Measurements from ENCODE around the gene PKD1.
"Not testable (repeated sequence)": the region's sequence is repeated elsewhere in the genome, so short reads cannot be mapped to it uniquely, and the experiment has no call there.

PKD1 gene

DNA sequence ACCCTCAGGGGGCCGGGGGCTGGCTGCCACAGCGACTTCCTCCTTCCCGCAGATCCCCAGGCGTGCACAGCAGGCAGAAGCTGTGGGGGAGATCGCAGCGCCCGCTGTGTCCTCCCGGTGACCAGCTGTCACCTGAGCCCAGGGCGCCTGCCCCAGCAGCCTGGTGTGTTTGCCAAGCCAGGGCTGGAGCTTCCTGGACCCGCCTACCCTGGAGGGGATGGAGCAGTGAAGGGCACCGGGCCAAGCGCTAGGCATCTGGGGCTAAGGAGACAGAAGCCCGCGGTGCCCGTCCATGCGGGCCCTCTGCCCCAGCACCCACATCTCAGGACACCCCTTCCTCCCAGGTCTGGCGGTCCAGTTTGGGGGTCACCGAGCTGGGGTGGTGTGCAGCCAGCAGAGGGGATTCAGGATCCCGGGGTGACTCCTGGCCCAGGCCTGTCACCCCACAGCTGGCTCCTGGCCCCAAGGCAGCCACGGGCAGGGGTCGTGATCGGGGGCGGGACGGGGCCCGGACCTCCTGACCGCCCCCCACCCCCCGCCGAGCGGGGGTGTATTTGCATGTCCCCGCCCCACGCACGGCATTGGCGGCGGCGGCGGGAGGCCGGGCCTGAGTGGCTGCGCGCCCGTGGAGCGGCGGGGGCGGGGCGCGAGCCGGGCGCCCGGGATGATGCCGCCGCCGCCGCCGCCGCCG is 12.4 kb upstream of the PKD1 start, which contains the start of gene RAB26:
RAB26 (plus strand) TSS at position 645 of the 691 bp plus-strand sequence. CDS start 159 bp downstream, outside the sequence.
- Mint-ChIP-seq H3K36me3 (ENCODE audit: low read depth) (peaks cover 11% of the 10 kb centered on the region), H3K4me3 (peak within 1 kb of the TSS; percentile 74), H3K27me3 (ENCODE audit: low read depth, poor library complexity) (peaks cover 6% of the 10 kb centered on the region), H3K4me1 (peaks cover 50% of the 10 kb centered on the region), H3K9me3 (no peaks in the 10 kb centered on the region), H3K27ac (no peak within 1 kb of the TSS)
- TF ChIP-seq, protein P1, sequence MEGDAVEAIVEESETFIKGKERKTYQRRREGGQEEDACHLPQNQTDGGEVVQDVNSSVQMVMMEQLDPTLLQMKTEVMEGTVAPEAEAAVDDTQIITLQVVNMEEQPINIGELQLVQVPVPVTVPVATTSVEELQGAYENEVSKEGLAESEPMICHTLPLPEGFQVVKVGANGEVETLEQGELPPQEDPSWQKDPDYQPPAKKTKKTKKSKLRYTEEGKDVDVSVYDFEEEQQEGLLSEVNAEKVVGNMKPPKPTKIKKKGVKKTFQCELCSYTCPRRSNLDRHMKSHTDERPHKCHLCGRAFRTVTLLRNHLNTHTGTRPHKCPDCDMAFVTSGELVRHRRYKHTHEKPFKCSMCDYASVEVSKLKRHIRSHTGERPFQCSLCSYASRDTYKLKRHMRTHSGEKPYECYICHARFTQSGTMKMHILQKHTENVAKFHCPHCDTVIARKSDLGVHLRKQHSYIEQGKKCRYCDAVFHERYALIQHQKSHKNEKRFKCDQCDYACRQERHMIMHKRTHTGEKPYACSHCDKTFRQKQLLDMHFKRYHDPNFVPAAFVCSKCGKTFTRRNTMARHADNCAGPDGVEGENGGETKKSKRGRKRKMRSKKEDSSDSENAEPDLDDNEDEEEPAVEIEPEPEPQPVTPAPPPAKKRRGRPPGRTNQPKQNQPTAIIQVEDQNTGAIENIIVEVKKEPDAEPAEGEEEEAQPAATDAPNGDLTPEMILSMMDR (IDR thresholded peaks at IDR 0.05), result no peak
- peak; percentile 85 for DNase-seq

DNA sequence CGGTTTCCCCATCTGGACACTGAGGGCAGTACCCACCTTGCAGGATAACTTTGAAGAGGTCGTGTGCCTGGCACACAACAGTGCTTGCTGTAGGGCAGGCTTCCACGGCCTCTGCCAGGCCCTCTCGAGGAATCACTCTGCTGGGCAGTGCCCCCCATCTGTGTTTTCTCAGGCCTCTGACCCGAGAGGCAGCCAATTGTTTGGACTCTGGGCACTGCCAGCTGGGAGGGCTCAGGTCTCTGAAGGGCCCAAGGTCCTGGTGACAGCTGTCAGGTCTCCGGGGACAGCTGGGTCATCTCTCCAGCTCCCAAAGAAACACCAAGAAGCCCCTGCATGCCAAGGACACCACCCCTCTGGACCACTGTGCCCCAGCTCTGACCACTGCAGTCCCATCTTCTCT is 11.7 kb upstream of the PKD1 start:
- Mint-ChIP-seq H3K27ac (no peak overlapping the region), H3K9me3 (no peaks in the 10 kb centered on the region), H3K4me3 (no peak overlapping the region)

DNA sequence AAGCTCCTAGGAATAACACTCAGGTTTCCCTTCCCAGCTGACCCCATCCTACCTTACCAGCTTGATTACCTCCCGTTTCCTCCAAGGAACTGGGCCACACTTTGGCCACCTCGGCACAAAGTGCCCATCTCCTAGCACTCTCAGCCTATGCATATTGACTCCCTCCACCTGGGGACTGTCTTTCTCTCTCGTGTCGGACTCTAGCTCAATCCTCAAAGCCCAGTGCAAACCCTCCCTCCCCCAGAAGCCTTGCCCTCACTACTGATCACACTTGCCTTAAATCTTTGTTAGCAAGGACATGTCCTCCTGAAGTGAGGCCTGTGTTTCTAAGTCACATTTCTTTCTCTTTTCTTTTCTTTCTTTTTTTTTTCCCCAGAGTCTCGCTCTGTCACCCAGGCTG is 10.1 kb upstream of the PKD1 start:
- TF ChIP-seq, protein P1 (IDR thresholded peaks at IDR 0.05), result no peak
- Mint-ChIP-seq H3K4me1 (peaks cover 31% of the 10 kb centered on the region), H3K27me3 (ENCODE audit: low read depth, poor library complexity) (peaks cover 9% of the 10 kb centered on the region), H3K9me3 (no peaks in the 10 kb centered on the region), H3K36me3 (ENCODE audit: low read depth) (peaks cover 5% of the 10 kb centered on the region), H3K27ac (peak overlapping the region; percentile 85), H3K4me3 (no peak overlapping the region)
- no peak for DNase-seq

More for the DNA sequence above, 11.7 kb upstream of the PKD1 start:
- DNase-seq, result no peak
- peaks cover 45% of the 10 kb centered on the region for H3K4me1 Mint-ChIP-seq
- peaks cover 8% of the 10 kb centered on the region for H3K27me3 Mint-ChIP-seq (ENCODE audit: low read depth, poor library complexity)
- peaks cover 11% of the 10 kb centered on the region for H3K36me3 Mint-ChIP-seq (ENCODE audit: low read depth)
- TF ChIP-seq, protein P1 (IDR thresholded peaks at IDR 0.05), result no peak

DNA sequence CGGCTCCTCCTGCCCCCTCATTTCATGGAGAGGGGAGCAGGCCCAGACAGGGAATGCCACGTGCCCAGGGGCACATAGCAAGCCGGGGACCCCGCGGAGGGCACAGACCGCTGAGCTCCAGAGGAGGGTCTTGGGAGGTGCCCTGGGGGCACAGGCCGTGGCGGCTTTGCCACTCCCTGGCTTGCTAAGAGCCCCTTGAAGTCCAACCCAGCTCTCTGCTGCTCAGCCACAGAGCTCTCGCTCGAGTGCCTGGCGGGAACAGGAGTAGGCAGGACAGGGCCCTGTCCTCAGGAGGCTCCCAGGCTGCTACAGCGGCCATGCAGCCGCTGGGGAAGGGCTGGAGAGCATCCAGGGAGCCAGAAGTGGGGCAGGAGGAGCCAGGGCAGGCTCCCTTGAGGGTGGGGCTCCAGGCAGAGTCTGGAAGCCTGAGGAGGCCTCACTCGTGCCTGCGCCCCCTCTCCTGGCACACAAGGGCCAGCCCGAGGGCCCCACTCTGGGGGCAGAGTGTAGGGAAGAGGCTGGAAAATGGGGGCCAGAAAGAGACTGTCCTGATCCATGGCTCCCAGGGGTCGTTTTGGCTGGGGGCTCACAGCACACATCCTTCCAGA is 8.3 kb upstream of the PKD1 start:
- TF ChIP-seq, protein P1 (IDR thresholded peaks at IDR 0.05), result no peak
- peaks cover 18% of the 10 kb centered on the region for H3K4me1 Mint-ChIP-seq
- no peak overlapping the region for H3K4me3 Mint-ChIP-seq
- H3K27me3 Mint-ChIP-seq (ENCODE audit: low read depth, poor library complexity), result peaks cover 9% of the 10 kb centered on the region
- no peak overlapping the region for H3K27ac Mint-ChIP-seq
- peaks cover 5% of the 10 kb centered on the region for H3K36me3 Mint-ChIP-seq (ENCODE audit: low read depth)
- no peak for DNase-seq
- no peaks in the 10 kb centered on the region for H3K9me3 Mint-ChIP-seq

DNA sequence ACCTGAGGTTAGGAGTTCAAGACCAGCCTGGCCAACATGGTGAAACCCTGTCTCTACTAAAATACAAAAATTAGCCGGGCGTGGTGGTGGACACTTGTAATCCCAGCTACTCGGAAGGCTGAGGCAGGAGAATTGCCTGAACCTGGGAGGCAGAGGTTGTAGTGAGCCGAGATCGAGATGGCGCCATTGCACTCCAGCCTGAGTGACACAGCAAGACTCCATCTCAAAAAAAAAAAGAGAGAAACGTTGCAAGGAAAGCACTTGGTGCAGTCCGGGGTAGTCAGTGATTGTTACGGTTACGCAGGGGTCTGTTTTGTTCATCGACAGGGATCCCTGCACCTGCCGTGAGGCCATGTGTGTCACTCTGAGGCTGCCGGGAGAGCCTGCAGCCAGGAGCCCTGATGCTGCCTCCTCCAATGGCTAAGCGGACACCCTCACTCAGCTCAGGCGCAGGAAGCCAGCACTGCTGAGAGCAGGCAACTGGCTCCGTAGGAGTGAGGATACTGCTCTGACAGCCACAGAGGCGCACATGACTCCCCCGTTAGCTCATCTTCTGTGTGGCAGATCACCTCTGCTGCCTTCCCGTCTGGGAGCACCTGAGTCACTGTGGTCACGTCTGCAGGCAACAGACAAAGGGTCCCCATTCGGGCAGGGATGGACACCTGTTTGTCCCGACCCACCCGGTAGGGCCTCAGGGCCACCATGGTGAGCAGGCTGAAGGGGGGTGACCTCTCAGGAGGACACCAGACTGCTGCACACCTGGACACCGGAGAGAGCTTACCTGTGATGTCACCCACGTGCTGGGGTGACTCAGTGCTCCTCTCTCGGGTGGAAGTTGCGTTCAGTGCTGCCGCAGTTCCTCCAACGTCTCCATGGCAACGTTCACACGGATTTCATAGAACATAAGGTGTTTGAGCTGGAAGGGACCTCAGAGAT is 7.5 kb upstream of the PKD1 start:
- peaks cover 5% of the 10 kb centered on the region for H3K36me3 Mint-ChIP-seq (ENCODE audit: low read depth)
- DNase-seq, result no peak
- H3K4me1 Mint-ChIP-seq, result peaks cover 18% of the 10 kb centered on the region
- H3K9me3 Mint-ChIP-seq, result no peaks in the 10 kb centered on the region
- TF ChIP-seq, protein P1 (IDR thresholded peaks at IDR 0.05), result no peak
- H3K27me3 Mint-ChIP-seq (ENCODE audit: low read depth, poor library complexity), result peaks cover 9% of the 10 kb centered on the region
- no peak overlapping the region for H3K27ac Mint-ChIP-seq
- no peak overlapping the region for H3K4me3 Mint-ChIP-seq

DNA sequence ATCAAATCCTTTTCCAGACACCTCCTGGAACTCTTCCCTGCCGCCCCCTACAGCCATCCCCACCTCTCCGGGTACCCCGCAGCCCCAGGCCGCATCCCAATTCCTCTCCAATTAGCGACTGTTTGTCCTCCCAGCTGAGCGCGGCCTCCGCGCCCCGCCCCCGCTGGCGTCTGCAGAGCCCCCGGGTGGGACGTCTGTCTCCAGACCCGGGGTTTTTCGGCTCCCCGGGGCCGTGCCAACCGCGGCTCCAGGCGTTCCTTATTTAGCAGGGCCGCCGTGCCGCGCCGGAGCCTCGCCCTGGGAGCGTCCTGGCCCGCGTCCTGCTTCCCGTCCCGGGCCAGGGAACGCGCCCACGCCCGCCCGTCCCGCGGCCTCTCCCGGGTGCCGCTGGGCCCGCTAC is 627 bp downstream of the PKD1 start:
- peak overlapping the region; percentile 86 for H3K4me3 Mint-ChIP-seq
- not testable (repeated sequence) for H3K27ac Mint-ChIP-seq; H3K36me3 Mint-ChIP-seq (ENCODE audit: low read depth); DNase-seq; H3K9me3 Mint-ChIP-seq
- peaks cover 10% of the 10 kb centered on the region for H3K27me3 Mint-ChIP-seq (ENCODE audit: low read depth, poor library complexity)
- peaks cover 20% of the 10 kb centered on the region for H3K4me1 Mint-ChIP-seq

DNA sequence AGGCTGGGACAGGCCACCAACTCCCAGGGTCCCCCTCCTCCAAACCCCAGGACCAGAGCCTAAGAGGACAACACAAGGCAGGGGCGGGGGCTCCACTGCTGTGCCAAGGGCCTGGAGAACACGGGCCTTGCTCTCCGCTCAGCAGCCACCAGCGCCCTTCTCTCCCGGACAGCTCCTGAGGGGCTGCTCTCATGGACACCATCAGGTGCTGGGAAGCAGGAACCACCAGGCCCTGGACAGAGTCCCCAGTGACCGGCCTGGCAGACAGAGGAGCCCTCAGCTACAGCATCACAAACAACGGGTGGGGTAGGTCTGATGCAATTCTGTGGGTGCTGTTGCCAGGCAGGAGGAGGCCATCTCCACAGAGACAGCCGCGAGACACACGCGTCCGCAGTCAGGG is 1.9 kb downstream of the PKD1 start:
- Mint-ChIP-seq H3K4me1 (peaks cover 28% of the 10 kb centered on the region), H3K27me3 (ENCODE audit: low read depth, poor library complexity) (peaks cover 10% of the 10 kb centered on the region)
- not testable (repeated sequence) for H3K27ac Mint-ChIP-seq; H3K9me3 Mint-ChIP-seq; H3K4me3 Mint-ChIP-seq; H3K36me3 Mint-ChIP-seq (ENCODE audit: low read depth); DNase-seq

DNA sequence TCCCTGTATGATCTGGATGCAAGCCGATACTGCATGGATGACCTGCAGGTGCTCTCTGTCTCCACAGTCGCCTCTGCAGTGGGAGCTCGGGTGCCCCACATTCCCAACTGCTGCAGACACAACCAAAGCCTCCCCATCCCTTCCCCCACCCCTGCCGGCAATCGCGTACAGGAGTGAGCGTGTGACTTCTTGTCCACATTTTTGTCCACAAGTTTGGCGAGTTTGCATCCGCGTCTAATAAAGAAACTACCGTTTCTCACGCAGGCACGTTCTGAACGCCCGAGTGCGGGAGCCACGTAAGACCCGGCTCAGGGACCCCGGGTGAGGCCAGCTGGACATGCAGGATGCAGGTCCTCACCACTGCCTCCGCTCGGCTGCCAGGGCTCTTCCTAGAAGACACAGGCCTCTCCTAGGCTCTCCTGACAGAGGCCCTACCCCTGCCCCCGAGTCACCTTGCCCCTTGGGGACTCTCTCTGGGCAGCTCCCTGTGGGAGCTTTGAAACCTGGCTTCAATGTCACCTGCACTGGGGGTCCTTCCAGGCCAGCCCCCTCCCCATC is 5.7 kb downstream of the PKD1 start:
- not testable (repeated sequence) for H3K27me3 Mint-ChIP-seq (ENCODE audit: low read depth, poor library complexity); H3K9me3 Mint-ChIP-seq; H3K4me3 Mint-ChIP-seq; H3K36me3 Mint-ChIP-seq (ENCODE audit: low read depth); DNase-seq
- Mint-ChIP-seq H3K4me1 (peaks cover 50% of the 10 kb centered on the region), H3K27ac (peak overlapping the region; percentile 85)
